ENCODE measurements around the gene SLC6A4.

Gene SLC6A4

DNA sequence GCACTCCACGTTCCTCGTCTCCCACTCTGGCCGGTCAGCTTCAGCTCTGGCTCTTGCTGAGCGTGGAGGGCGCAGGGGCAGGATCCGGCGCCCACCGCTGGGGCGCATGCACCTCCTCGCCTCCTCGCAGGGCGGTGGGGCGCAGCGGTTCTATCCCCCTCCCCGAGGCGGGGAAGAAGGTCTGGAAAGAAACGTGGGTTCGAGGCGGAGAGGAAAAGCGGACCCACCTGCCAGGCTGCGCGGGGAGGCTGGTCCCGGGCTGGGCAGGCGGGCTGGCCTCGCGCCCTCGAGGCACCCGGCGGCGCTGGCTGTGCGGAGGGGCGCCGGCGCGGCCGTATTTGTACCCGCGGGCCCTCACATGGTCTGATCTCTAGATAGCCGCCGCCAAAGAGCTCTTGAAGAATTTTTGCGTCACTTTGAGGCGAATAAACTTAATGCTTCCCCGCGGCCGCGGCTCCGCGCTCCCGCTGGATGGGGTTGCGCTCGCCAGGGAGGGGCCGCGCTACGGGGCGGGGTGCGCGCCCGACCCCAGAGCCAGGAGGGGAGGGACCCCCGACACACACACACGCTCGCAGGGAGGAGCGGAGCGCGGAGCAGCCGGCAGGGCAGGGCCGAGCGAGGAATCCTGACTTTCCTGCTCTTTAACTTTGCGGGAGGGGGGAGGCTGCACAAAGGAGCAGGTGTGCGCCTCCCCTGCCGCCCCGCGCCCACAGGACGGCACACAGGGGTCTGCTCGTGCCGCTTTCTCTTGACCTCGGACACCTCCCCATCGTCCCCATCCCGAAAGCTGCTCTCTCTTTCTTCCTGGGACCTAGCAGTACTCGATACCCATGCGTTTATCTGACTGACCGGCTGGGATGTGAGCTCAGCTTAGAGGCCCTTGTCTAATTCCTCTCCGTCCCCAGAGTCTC is at the start of gene SLC6A4:
Gene SLC6A4 (minus strand): TSS at position 312 of the 911 bp plus-strand sequence. CDS start 13,739 bp downstream, outside the sequence.
- FAIRE-seq: no peak
- DNase-seq (ENCODE audit: low spot score): no peak

DNA sequence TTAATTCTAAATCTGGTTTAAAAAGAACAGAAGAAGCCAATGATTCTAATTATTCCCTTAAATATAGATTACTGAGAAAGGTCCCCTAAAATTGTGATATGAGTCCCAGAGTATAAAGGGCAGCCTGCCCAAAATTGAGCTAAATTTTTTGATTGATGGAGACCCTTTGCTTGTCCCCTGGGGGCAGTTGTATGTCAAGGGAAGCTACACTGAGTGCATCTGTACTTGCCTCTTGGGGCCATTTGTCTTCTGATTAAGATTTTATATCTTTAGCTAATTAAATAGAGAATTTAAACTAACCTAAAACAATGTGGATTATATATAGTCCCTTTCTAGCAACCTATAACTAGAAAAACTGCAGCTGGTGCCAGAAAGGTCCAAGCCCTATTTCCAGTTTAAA is 43.7 kb upstream of the SLC6A4 start:
- DNase-seq (ENCODE audit: low spot score) (no peak), FAIRE-seq (no peak)

DNA sequence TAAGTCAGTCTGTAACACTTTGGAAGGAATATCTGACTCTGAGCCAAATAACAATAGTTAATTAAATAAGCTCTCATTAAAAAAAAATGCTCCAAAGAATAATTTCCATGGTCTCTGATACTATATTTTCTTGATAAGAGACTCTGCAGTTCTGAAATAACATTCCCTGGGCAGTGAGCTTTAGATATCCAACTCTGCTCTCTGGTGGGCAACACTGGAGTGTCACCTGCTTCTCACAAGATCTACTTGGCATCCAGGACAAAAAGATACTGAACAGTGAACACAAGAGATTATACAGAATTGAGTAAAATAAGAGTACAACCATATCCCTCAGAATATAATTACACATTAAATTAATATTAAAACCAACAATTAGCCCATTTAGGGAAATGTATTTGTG is 42.5 kb upstream of the SLC6A4 start:
- FAIRE-seq (no peak), DNase-seq (ENCODE audit: low spot score) (no peak)

DNA sequence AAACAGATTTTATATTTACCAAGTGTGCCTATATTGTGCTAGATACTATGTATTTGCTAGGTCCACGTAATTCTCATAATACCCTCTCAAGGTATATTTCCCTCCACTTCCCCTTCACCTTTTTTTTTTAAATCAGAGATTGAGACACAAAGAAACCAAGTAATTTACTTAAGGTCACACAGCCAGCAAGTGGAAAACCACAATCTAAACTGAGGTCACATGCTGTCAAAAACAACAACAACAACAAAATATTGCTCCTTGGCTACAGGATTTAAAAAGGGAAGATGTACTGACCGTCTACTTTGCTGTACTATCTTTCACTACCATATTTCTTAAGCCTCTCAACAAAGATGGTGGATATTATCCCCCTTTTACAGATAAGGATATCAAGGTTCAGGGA is 40.4 kb upstream of the SLC6A4 start:
- DNase-seq (ENCODE audit: low spot score) (no peak), FAIRE-seq (no peak)

DNA sequence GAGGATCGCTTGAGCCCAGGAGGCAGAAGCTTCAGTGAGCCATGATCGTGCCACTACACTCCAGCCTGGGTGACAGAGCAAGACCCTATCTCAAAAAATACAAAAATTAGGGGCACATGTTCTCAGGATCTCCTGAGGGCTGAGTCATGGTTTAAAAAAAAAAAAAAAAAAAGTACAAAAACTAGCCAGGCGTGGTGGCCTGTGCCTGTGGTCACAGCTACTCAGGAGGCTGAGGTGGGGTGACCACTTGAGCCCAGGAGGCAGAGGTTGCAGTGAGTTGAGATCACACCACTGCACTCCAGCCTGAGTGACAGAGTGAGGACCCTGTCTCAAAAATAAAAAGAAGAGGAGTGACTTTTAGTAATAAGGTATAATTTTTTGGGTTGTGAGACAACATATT is 39.4 kb upstream of the SLC6A4 start:
- FAIRE-seq (no peak), DNase-seq (ENCODE audit: low spot score) (no peak)

DNA sequence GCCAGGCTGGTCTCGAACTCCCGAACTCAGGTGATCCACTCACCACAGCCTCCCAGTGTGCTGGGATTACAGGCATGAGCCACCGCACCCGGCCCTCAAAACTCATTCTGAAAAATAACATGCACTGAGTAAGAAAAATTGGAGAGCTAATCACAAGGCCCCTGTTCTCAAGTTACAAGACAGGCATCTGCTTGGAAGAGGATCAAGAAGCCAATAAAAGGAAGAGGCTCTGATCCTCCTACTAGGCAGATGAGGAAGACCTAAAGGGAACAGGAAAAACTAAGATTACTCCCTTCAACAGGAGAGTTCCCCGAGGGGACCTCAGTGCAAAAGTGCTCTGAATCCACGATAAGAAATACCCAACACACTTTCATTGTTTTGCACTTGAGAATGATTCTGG is 37.9 kb upstream of the SLC6A4 start:
- DNase-seq (ENCODE audit: low spot score) (no peak), FAIRE-seq (no peak)

DNA sequence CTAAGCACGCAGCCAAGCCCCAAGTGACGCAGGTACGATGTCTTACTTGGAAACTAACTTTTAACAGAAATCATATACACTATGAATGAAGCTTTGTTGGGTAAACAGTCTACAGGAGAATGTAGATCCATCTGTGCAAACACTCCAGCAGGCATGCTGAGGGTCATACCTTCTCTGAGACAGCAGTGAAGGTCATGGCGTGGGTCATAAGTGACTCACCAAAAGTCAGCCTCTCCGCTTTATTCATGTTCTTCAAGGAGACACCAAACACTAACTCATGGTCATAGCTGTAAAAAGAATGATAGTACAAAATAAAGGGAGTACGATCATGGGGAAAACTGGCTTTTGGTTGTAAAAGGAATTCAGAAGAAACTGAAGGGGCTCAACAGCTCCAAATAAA is 35.6 kb upstream of the SLC6A4 start:
- DNase-seq (ENCODE audit: low spot score): no peak
- no peak for FAIRE-seq

DNA sequence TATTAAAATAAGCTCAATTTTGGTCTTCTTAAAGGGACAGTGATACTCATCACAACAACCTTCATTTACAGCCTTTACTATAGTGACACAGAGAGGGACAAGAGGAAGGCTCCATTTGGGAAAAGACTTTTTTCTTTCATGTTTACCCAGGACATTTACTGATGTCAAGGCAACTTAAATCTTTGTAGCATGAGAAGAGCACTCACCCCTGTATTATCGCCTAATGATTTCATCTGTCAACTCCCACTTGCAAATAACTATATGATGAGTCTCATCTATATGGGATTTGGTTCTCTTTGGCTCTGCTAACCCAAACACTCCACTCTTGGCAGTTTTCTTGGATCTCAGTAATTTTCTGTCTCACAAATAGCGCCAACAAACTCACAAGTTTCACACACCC is 32.1 kb upstream of the SLC6A4 start:
- DNase-seq (ENCODE audit: low spot score): no peak
- FAIRE-seq: no peak

DNA sequence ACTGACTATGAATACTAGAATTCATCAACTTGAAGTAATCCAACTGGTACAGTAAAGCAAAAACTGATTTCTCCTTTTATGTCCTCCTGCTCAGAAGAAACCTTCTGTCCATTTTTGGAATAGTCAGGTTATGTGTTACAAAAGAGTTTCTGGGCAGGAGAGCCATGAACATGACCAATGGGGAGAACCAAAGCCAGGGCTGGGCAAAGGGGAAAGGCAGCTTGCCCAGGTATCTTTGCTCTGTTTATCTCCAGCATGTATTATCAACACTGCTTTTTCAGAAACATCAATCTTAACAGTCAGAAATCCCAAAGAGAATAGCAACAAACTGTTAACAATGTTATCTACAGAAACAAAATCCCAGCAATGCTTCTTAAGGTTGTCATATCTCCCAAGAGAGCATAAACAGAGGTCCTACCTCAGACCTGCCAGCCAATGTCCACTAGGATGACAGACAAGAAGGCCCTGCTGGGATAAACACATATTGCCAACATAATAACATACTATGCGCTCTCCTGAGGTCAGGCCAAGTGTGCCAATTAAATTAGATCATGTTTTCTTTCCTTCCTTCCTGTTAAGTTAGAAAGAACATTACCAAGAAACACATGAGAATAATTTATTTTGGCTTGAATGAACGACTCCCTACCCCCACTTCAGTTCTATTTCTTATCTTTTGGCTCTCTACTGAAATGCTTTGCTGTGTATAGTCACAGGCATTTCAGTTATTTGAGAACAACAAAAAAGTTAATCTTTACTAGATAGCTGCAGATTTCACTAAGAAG is 28.2 kb upstream of the SLC6A4 start:
- DNase-seq (ENCODE audit: low spot score) (no peak), FAIRE-seq (no peak)

DNA sequence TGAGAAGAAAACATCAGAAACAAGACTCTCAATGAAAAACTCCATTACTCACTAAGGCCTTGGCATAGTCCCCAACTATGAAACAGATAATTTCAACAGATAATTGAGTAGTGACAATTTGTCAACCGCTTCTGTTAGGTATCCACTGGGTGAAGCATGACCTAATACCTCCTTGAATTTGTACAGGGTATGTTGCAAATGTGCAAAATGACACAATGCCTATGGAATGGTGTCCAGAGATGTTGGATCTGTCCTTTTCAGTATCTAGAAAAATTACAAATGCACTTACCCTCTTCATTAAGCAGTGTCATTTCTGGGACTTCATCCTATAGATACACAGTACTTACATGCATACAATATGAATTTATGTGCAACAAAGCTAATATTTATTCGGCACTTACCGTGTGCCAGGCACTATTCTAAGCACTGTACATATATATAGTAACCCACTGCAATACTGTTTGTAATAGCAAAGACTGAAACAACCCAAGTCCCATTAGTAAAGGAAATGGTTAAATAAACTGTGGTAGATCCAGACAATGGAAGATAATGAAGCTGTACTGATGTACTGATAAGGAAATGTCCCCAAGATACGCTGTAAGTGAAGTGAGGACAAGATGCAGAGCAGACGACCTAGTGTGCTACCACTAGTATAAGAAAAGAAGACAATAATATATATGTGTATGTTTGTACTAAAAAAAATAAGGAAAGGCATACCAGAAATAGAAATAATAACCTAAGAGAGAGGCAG is 21.4 kb upstream of the SLC6A4 start:
- DNase-seq (ENCODE audit: low spot score): no peak
- FAIRE-seq: no peak

DNA sequence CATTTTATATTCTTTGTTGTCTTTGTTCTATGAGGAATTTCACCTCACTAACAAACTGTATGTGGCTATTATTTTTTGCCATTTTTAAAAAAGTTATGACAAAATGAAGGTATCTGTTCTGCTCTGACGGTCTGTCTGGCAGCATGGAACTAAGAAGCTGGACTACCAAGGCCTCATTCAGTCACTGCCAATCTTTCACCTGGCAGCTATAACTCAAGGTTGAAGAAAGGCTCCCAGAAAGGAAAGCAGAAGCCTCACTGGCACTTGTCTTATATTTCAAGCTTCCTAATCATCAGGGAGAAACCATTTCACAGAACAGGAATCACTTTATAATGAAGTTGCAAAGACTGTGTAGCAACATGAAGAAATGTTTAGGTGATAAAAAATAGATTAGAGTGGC is 18.7 kb upstream of the SLC6A4 start:
- DNase-seq (ENCODE audit: low spot score) (no peak), FAIRE-seq (no peak)

DNA sequence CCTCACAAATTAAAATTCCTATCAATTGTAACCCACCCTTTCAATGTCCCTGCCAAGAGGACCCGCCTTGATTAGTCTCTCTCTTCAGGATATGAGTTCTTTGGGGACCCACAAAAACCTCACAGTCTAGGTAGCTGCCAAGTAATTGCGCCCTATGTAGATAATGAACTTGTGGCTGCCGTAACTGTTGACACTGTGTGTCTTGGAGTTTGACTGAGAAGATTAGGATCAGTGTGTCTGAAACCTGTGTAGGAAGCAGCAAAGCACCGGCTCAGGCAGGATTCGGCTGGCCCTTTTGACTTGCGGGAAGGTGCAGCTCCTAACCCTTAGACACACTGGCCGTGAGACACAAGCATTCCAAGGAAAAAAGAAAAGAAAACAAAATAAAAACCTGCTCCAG is 17.8 kb upstream of the SLC6A4 start:
- FAIRE-seq (no peak), DNase-seq (ENCODE audit: low spot score) (no peak)

DNA sequence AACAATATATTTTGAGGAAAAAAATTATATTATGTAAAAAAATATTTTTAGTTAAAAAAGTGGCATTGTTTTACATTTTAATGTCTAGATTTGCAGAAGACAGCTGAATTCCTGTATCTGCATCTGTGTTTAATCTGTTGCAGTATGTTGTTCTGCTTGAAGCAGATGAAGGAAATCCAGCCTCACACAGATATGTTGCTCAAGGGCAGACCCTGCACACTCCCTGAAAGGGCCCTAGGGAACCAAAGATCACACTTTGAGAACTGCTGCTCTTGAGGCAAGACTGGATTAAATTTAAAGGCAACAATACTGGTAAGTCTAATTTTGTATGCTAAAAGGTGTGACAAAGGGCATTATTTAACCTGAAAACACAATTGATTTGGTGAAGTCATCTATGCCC is 16.4 kb upstream of the SLC6A4 start:
- DNase-seq (ENCODE audit: low spot score) (no peak), FAIRE-seq (no peak)

DNA sequence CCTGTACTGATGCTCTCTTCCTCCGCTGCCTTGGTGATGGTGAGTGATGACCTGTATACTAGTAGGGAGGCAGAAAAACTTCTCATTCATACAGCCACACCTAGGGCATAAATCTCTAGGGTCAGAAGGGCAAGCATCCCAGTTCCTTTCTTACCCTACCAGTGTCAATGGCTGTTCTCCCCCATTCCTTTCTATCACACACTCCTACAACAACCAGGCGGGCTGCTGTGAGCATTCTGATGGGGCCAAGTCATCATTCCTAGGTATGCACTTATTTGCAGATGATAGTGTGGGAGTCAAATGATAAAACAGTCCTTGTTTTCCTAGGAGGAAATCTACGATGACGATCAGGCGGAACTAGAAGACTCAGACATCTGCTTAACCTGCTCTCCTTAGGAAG is 14.0 kb upstream of the SLC6A4 start:
- DNase-seq (ENCODE audit: low spot score) (no peak), FAIRE-seq (no peak)

DNA sequence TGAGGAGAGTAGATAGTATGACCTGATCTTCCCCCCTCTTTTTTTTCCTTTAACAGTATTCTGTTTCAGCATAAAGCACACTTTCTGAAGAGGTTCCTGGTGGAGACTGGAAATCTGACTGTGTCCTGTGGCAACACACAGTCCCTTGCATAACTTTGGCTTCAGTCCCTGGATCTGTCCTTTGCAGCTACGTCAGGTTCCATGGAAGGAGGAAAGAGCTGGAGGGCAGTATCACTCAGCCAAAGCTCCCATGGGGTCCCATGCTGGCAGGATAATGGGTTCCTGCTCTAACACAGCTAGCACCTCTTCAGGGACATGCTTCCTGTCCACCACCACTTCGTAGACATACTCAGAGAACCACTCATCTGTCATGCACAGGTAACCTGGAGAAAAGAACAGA is 13.3 kb upstream of the SLC6A4 start:
- DNase-seq (ENCODE audit: low spot score): no peak
- FAIRE-seq: no peak

DNA sequence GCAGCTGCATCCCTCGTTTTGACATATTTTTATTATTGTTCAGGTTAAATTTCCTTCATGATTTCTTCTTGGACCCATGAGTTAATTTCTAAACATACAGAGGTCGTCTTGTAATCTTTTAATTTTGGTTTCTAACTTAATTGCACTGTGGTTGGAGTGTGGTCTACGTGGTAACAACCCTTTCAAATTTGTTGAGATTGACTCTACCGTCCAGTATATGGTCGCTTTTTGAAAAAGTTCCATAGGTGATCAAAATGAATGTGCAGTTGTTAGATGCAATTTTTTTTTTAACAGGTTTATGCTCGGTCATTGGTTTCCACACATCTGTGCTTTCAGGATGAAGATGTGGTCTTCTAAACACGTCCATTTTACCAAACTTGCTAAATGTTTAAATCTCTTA is 11.0 kb upstream of the SLC6A4 start:
- DNase-seq (ENCODE audit: low spot score): no peak
- FAIRE-seq: no peak

DNA sequence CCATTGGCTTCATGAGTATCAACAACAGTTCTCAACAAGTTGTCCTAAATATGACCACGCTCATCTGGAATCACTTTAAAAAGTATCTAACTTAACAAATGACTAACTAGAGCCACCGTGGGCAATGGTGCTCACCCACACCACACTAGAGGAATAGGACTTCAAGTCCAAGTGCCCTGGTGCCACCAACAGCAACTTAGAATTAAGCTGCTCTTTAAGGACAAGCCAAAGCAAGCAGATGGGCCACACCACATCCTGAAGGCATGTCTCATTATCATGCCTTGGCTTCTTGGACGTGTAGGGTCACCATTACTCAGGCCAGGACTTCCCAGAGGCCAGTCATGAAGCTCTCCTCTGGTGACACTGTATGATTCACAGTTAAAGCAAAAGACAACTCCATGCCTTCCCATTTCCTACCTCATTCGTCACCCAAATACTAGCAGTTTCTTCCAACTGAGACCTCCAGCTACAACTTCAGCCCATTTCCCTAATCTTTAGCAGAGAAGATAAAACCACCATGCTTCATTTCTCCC is 9.4 kb upstream of the SLC6A4 start:
- no peak for FAIRE-seq
- DNase-seq (ENCODE audit: low spot score): no peak

DNA sequence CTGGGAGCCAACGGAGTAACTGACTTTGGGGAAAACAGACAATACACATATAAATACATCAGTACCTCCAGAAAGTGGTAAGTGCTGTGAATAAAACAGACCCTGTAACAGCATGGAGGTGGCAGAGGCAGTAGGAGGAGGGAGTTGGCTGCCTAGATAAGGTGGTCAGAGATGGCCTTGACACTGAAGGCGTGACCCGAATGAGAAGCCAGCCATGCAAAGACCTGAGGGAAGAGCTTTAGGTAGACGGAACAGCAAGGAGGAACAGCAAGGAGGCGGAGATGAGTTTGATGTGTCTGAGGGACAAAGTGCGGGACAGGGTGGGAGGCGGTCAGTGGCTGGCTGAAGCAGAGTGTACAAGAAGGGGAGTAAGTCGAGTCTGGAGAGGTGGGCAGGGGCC is 8.1 kb upstream of the SLC6A4 start:
- DNase-seq (ENCODE audit: low spot score) (no peak), FAIRE-seq (no peak)

DNA sequence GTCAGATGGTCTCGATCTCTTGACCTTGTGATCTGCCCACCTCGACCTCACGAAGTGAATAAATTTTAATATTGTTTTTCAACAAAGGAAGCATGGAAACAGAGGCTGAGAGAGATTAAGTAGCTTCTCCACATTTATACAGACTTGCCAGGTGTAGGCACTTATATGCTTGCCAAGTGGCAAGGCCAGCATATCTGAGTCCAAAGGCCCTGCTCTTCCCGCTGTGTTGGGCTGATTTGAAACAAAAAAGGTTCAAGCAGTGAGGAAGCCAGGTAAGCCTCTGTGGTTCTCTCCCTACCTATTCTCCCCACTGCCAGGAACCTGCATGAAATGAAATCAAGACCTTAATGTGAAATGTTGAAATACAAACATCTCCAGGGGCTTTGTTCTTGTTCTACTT is 7.5 kb upstream of the SLC6A4 start:
- no peak for DNase-seq (ENCODE audit: low spot score)
- FAIRE-seq: no peak

DNA sequence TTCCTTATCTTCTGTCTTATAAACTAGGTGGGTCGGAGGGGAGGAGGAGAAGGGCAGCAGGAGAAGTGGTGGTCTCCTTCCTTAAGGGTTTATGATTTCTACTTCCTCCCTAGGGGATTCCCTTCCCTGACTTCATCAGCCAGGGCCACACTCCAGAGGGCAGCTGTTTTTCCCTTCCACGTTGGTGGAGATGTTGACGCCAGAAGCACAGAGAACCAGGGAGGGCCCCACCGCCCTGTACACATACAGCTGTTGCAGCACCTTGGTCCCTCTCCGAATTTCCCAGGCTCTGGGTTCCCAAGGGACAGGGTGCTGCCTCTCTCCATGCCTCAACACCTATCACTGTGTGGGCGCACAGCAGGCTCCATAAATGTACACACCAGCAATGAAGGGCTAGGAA is 5.6 kb upstream of the SLC6A4 start:
- no peak for FAIRE-seq
- DNase-seq (ENCODE audit: low spot score): no peak

DNA sequence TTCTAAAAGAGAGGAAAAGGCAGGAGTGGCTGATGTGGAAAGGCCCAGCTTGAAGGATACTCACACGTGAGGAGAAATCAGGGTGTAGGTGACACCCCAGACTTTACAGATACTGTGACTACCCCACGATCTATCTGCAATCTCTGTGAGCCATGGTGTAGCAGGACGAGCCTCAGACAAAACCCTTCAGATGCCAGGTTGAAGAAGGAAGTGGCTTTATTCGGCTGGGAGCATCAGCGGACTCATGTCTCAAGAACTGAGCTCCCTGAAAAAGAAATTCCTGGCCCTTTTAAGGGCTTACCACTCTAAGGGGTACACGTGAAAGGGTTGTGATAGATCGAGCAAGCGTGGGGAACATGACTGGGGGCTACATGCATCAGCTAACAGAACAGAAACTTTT is 4.7 kb upstream of the SLC6A4 start:
- no peak for DNase-seq (ENCODE audit: low spot score)
- no peak for FAIRE-seq

DNA sequence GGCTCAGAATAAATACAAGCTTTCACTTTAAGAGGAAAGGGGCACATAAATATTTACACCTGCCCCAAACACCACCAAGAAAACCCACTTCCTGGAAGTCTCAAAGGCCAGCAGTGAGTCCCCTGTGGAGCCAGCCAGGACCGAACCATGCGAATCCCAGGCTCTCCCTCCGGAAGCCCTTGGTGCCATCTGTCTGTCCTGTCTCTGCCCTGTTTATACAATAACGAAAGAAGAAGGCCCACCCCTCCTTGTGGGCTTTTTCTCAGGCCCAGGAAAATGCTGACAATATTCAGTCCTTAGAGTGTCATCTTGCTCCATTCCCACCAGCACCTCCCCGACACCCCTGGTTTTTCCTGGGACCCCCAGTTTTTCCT is 3.6 kb upstream of the SLC6A4 start:
- DNase-seq (ENCODE audit: low spot score) (no peak), FAIRE-seq (no peak)
